IMR-90 (cell line): ENCODE data around the gene PAPPA.

Source experiments
- BHLHE40 ChIP-seq: fragments of 150-350 bp; IDR thresholded peaks from 2 replicates; pipeline ENCODE4 v1.6.1; 2016; ENCODE audit warnings: mild to moderate bottlenecking, low read depth, low read length
- CEBPB ChIP-seq: IDR thresholded peaks from 2 replicates; pipeline ENCODE4 v1.6.1; 2012; ENCODE audit warnings: low read depth, low read length, improper control_type of control experiment
- CTCF ChIP-seq: conservative IDR thresholded peaks from 2 replicates; pipeline ENCODE4 v1.5.1; 2012; ENCODE audit warnings: mild to moderate bottlenecking, low read depth, low read length, improper control_type of control experiment
- ELK1 ChIP-seq: fragments of 150-350 bp; IDR thresholded peaks from 2 replicates; pipeline ENCODE4 v1.6.1; 2016; ENCODE audit warnings: low read depth, mild to moderate bottlenecking, low read length, moderate library complexity, borderline replicate concordance
- FOS ChIP-seq: fragments of 150-350 bp; IDR thresholded peaks from 2 replicates; pipeline ENCODE4 v1.6.1; 2016; ENCODE audit warnings: low read depth, low read length
- MAZ ChIP-seq: IDR thresholded peaks from 2 replicates; pipeline ENCODE4 v1.6.1; 2012; ENCODE audit warnings: low read depth, mild to moderate bottlenecking, low read length, improper control_type of control experiment, moderate library complexity, borderline replicate concordance
- MXI1 ChIP-seq: IDR thresholded peaks from 2 replicates; pipeline ENCODE4 v1.6.1; 2012; ENCODE audit warnings: low read depth, mild to moderate bottlenecking, low read length, moderate library complexity, borderline replicate concordance
- NFE2L2 ChIP-seq: fragments of 150-350 bp; IDR thresholded peaks from 2 replicates; pipeline ENCODE4 v1.6.1; 2016; ENCODE audit warnings: low read depth, mild to moderate bottlenecking, low read length
- POLR2A ChIP-seq: IDR thresholded peaks from 2 replicates; pipeline ENCODE4 v1.6.1; 2012; ENCODE audit warnings: mild to moderate bottlenecking, low read depth, low read length
- RAD21 ChIP-seq: IDR thresholded peaks from 2 replicates; pipeline ENCODE4 v1.6.1; 2012; ENCODE audit warnings: low read length, improper control_type of control experiment
- RCOR1 ChIP-seq: IDR thresholded peaks from 2 replicates; pipeline ENCODE4 v1.6.1; 2012; ENCODE audit warnings: mild to moderate bottlenecking, low read length, improper control_type of control experiment; ENCODE audit not compliant: insufficient replicate concordance
- SMC3 ChIP-seq: fragments of 150-350 bp; IDR thresholded peaks from 2 replicates; pipeline ENCODE4 v1.6.1; 2016; ENCODE audit warnings: low read depth, mild to moderate bottlenecking, antibody characterized with exemption, low read length, moderate library complexity

DNA sequence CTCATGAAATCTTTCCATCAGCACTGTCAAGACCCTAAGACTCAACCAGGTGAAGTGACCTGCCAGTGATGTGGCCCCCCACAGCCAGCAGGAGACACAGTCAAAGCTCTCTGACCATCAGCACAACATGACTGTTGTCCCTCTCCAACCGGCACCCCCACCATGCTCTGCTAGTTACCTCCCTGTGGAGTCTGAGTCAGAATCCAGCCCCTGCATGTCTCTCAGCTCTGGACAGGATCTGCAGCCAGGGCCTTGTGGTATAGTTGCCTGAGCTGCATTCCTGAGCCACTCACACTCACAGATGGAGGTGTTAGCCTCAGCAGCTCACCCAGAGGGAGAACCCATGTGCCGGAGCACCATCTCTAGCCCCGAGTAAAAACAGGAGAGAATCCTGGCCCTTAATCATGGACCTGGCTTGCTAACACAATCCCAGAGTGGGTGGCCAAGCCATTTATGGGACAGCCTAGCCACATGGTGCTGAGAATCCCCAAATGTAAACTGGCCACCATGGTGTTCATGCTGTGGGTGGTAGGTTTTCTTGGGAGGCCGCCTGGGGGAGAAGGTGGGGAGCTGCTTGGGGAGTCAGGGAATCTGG lies 237.8 kb downstream of the PAPPA start:
- no peak for TF ChIP-seq NFE2L2
- no peak for TF ChIP-seq CTCF
- TF ChIP-seq POLR2A, result no peak
- no peak for TF ChIP-seq MXI1
- TF ChIP-seq BHLHE40, result 0 out of 2 replicates have a peak, but pooled peaks have one; percentile 38
- no peak for TF ChIP-seq CEBPB
- TF ChIP-seq MAZ, result peak; percentile 36; the same call in 1 of the 2 replicates
- no peak for TF ChIP-seq RAD21
- TF ChIP-seq RCOR1, result no peak
- no peak for TF ChIP-seq SMC3
- TF ChIP-seq ELK1, result no peak
- peak; percentile 4; the same call in 1 of the 2 replicates for TF ChIP-seq FOS
